SH-SY5Y (cell line): ENCODE data around the gene ZNF860.

Experiments
- GATA2 ChIP-seq: IDR thresholded peaks from 2 replicates; pipeline ENCODE4 v1.6.1; 2011; ENCODE audit warnings: mild to moderate bottlenecking, low read depth, low read length
- GATA3 ChIP-seq: IDR thresholded peaks from 2 replicates; pipeline ENCODE4 v1.6.1; 2011; ENCODE audit warnings: low read depth, mild to moderate bottlenecking, low read length, moderate library complexity

GRCh38 chr3:31966978-31967591, 14.5 kb upstream of the ZNF860 start:
- TF ChIP-seq GATA3: no peak
- no peak for TF ChIP-seq GATA2
